GM12872 (cell line): Measurements from ENCODE around the gene MINPP1.

Experiments
- TF ChIP-seq, protein P1 (sequence below): IDR thresholded peaks from 3 replicates; pipeline ENCODE4 v1.5.1; 2011; ENCODE audit warnings: low read depth, mild to moderate bottlenecking, low read length, moderate library complexity; ENCODE audit not compliant: insufficient read depth

The MINPP1 gene

DNA sequence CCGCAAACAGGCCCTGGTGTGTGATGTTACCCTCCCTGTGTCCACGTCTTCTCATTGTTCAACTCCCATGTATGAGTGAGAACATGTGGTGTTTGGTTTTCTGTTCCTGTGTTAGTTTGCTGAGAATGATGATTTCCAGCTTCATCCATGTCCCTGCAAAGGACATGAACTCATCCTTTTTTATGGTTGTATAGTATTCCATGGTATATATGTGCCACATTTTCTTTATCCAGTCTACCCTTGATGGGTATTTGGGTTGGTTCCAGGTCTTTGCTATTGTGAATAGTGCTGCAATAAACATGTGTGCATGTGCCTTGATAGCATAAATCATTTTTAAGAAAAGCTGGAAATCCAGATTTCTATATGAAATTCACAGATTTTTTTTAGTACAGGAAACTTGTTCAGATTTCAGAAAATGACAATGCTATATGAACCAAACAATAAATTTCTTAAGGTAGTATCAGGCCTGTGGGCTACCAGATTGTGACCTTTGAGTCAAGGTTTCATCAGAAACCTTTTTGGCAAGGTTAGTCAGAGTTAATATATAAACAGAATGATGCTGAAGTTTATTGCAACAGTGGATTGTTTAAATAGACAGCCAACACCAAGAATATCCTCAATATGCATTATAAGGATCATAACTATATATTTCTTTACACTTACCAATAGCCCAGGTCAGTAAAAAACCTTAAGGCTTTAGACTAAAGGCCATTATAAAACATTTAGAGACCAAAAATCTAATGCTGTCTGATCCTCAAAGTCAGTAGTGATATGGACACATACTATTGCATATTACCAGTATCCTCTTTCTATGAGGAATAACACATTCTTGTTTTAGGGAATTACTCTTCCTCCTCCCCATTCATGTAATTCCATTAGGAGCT is 86.3 kb downstream of the MINPP1 start:
- TF ChIP-seq, protein P1, sequence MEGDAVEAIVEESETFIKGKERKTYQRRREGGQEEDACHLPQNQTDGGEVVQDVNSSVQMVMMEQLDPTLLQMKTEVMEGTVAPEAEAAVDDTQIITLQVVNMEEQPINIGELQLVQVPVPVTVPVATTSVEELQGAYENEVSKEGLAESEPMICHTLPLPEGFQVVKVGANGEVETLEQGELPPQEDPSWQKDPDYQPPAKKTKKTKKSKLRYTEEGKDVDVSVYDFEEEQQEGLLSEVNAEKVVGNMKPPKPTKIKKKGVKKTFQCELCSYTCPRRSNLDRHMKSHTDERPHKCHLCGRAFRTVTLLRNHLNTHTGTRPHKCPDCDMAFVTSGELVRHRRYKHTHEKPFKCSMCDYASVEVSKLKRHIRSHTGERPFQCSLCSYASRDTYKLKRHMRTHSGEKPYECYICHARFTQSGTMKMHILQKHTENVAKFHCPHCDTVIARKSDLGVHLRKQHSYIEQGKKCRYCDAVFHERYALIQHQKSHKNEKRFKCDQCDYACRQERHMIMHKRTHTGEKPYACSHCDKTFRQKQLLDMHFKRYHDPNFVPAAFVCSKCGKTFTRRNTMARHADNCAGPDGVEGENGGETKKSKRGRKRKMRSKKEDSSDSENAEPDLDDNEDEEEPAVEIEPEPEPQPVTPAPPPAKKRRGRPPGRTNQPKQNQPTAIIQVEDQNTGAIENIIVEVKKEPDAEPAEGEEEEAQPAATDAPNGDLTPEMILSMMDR: no peak

DNA sequence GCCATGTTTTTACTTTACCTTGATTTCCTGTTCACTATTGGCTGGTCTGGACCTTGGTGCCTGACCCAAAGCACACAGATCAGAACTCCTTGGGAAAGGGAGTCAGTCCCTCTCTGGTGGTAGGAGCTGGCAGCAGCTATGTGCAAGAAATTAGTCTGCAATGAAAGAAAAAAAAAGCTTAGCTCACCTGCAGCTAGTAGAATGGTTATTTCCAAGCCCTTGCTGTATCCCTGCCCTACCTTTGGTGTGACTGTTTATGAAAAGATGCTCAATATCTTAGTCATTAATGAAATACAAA is 86.8 kb downstream of the MINPP1 start:
- TF ChIP-seq, protein P1: no peak

DNA sequence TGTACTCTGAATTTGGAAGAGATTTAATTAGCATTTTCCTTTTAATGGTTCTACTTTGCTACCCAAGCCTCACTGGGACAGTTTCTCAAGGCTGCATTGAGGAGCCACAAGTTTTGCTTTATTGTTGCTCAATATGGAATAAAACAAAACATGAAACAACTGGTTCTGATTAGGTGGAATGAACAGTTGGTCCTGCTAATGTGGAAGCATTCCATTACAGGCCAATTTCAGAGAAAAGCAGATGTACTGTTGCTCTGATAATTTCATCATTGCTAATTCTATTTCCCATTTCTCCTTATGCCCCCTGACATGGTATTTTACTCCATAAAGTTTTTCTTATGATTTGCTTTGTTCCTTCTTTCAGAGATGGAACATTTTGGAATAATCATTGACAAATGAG is 89.0 kb downstream of the MINPP1 start:
- TF ChIP-seq, protein P1: no peak

DNA sequence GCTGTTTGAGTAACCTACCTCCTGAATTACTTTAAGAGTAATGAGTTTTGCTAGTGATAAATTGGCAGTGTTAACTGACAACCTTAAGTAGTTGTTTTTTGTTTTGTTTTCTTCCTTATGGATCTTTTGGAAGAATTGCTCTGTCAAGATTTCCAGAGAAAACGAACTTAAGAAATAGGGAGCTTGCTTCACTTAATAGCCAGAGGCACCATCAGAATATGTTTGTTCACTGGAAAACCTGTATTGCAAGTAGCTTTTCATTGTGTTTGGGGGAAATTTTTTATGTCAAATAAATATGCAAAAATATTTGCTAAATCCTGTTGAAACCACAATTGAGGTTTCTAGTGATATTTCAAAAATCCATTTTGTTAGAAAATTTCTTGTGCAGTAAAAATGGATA is 89.5 kb downstream of the MINPP1 start:
- TF ChIP-seq, protein P1: no peak

DNA sequence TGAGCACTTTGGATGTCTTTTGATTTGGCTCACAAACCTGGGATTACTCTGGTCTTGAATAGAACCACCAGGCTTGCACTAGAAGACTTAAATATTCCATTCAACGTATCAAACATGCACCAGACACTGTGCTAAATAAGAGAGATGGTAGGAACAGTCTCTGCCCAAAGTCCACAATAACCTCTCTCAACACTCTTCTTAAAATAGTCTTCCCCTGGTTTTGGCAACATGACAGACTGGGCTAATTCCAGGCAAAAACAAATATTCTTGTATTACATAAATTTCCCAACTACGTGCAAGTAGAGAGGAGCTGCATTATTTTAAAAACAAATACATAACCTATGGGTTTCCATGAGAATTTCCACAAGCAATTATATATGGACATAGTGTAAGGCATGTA is 90.2 kb downstream of the MINPP1 start:
- TF ChIP-seq, protein P1: no peak

DNA sequence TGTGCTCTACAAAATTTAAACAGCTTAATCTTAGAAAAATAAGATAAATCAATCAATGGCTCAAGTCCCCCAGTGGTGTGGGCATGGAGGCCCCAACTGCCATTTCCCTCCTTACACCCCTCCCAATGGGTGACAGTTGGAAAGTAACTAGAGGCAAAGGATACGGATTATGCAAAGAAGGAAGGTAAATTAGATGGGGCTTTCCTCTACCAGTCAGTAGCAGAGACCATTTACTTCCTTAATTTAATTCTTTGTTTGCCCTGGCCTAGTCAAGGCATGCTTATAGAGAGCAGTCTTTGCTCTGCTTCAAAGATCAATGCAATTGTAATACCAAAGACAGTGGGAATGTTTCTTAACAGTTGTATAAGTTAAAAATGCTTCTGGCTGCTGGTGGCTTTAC is 91.7 kb downstream of the MINPP1 start:
- TF ChIP-seq, protein P1: no peak

DNA sequence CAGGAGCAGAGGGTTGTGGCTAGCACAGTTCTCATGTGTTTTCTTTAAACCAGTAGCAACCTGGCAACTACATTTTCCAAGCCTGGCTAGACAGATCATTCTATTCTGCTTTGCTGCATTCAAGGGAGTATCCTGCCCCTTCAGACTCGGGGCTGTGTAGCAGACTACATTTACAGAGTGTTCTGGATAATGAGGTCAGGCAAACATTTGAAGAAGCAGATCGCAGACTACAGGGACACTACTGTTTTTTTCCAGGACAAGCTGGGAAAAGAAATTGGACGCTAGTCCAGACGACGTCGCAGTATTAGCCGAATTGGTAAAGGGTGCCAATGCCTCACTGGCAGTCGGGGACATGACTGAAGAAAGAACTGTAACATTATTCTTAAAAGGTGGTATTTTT is 94.0 kb downstream of the MINPP1 start:
- TF ChIP-seq, protein P1: no peak

DNA sequence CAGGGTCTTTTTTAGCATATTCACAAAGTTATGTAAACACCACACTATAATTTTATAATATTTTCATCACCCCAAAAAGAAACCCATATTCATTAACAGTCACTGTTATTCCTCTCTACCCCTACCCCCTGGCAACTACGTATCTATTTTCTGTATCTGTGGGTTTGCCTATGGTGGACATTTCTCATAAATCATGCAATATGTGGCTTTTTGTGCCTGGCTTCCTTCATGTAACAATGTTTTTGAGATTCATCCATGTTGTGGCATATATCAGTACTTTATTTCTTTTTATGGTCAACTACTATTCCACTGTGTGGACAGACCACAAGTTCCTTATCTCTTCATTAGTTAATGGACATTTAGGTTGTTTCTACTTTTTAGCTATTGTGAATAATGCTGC is 95.9 kb downstream of the MINPP1 start:
- TF ChIP-seq, protein P1: no peak
